NCI-H2107 treated with DMSO at 0.1 percent for 48 hours (cell line): ENCODE results near the gene ZNF512.
"Not testable (repeated sequence)": the region's sequence is repeated elsewhere in the genome, so short reads cannot be mapped to it uniquely, and the experiment has no call there.

Source experiments
- DNase-seq: peaks from one replicate; lab custom pipeline; 2025; ENCODE audit not compliant: unreplicated experiment; lab: John Stamatoyannopoulos, UW

ZNF512 gene

GRCh38 chr2:27582129-27582694 is 630 bp upstream of the ZNF512 start:
- no peak for DNase-seq

GRCh38 chr2:27583390-27583915 is 611 bp downstream of the ZNF512 start:
- DNase-seq, result no peak

GRCh38 chr2:27584597-27584996 is 1.8 kb downstream of the ZNF512 start:
- DNase-seq, result no peak

GRCh38 chr2:27587025-27587424 is 4.2 kb downstream of the ZNF512 start:
- DNase-seq, result no peak

GRCh38 chr2:27588308-27588707 is 5.5 kb downstream of the ZNF512 start:
- no peak for DNase-seq

- DNase-seq, result no peak
Measured at GRCh38 chr2:27591745-27592144, 8.9 kb downstream of the ZNF512 start.

- no peak for DNase-seq
Measured at GRCh38 chr2:27593240-27593639, 10.4 kb downstream of the ZNF512 start.

- not testable (repeated sequence) for DNase-seq
Measured at GRCh38 chr2:27594020-27594703, 11.3 kb downstream of the ZNF512 start.

GRCh38 chr2:27595412-27595811 is 12.6 kb downstream of the ZNF512 start:
- not testable (repeated sequence) for DNase-seq

GRCh38 chr2:27596627-27597026 is 13.8 kb downstream of the ZNF512 start:
- no peak for DNase-seq

- no peak for DNase-seq
Measured at GRCh38 chr2:27606611-27607010, 23.8 kb downstream of the ZNF512 start.

GRCh38 chr2:27613985-27614384 is 31.1 kb downstream of the ZNF512 start:
- DNase-seq, result no peak

GRCh38 chr2:27615316-27615715 is 32.5 kb downstream of the ZNF512 start:
- no peak for DNase-seq

GRCh38 chr2:27621524-27621923 is 38.7 kb downstream of the ZNF512 start:
- DNase-seq, result no peak

GRCh38 chr2:27622921-27623384 is 40.1 kb downstream of the ZNF512 start:
- no peak for DNase-seq

- DNase-seq, result no peak
Measured at GRCh38 chr2:27624943-27625342, 42.1 kb downstream of the ZNF512 start.

GRCh38 chr2:27626323-27626722 is 43.5 kb downstream of the ZNF512 start:
- DNase-seq, result not testable (repeated sequence)

- DNase-seq, result not testable (repeated sequence)
Measured at GRCh38 chr2:27626921-27627320, 44.1 kb downstream of the ZNF512 start.

- no peak for DNase-seq
Measured at GRCh38 chr2:27627963-27628766, 45.3 kb downstream of the ZNF512 start.

- DNase-seq, result peak; percentile 64
Measured at GRCh38 chr2:27628767-27629709, 46.2 kb downstream of the ZNF512 start, which contains the start of the genes CCDC121 and GPN1. Gene CCDC121 (minus strand): TSS chr2:27629012. CDS start chr2:27627799, 1,213 bp downstream. Gene GPN1 (plus strand): TSS chr2:27629050. CDS start chr2:27629059, 9 bp downstream.
